Measurements from ENCODE around the gene LCNL1.

DNA sequence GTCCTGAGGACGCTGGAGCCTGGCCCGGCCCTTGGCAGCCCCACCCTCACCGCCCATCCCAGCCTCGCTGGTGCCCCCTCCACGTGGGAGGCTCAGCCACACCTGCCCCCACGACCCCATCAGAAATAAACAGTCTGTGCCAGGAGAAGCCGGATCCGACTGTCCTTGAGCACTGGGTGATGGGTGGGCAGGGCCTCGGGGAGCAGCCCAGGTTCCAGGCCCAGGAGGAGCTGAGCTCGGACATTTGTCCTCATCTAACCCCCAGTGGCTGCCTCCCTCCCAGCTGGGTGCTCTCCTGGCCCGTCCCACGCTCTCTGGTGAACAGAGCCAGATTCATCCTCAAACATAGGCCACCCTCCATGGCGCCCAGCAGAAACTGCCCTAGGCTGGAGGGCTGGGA lies 10.1 kb upstream of the LCNL1 start:
- TF ChIP-seq, protein P1, sequence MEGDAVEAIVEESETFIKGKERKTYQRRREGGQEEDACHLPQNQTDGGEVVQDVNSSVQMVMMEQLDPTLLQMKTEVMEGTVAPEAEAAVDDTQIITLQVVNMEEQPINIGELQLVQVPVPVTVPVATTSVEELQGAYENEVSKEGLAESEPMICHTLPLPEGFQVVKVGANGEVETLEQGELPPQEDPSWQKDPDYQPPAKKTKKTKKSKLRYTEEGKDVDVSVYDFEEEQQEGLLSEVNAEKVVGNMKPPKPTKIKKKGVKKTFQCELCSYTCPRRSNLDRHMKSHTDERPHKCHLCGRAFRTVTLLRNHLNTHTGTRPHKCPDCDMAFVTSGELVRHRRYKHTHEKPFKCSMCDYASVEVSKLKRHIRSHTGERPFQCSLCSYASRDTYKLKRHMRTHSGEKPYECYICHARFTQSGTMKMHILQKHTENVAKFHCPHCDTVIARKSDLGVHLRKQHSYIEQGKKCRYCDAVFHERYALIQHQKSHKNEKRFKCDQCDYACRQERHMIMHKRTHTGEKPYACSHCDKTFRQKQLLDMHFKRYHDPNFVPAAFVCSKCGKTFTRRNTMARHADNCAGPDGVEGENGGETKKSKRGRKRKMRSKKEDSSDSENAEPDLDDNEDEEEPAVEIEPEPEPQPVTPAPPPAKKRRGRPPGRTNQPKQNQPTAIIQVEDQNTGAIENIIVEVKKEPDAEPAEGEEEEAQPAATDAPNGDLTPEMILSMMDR (conservative IDR thresholded peaks at IDR 0.05), result no peak
- TF ChIP-seq EZH2 (IDR thresholded peaks at IDR 0.05; ENCODE audit: low read depth), result no peak
